OCI-LY1 (cell line): ENCODE data around the gene LONP1.

ENCODE experiments used
- H2AFZ ChIP-seq: fragments of 200-600 bp; sonication (generic), shearing (Covaris generic); 2 replicates; pipeline ENCODE4 v1.6.0; 2014; ENCODE audit warnings: antibody characterized with exemption, mild to moderate bottlenecking, low read length
- H3F3A ChIP-seq: fragments of 200-600 bp; sonication (generic), shearing (Covaris generic); 2 replicates; pipeline ENCODE4 v1.6.0; 2014; ENCODE audit warnings: mild to moderate bottlenecking, antibody characterized with exemption, low read length, moderate library complexity; ENCODE audit not compliant: insufficient read depth
- H3K27ac ChIP-seq: fragments of 200-600 bp; sonication (generic); 2 replicates; pipeline ENCODE4 v1.5.1; 2014; ENCODE audit warnings: low read length, mixed run types, mild to moderate bottlenecking, low read depth; ENCODE audit not compliant: poor library complexity, severe bottlenecking
- H3K27me3 ChIP-seq: fragments of 200-600 bp; sonication (generic); 2 replicates; pipeline ENCODE4 v1.6.0; 2014; ENCODE audit warnings: antibody characterized with exemption, mild to moderate bottlenecking, low read length, moderate library complexity; ENCODE audit not compliant: insufficient read depth
- H3K36me3 ChIP-seq: fragments of 200-600 bp; sonication (generic); 2 replicates; pipeline ENCODE4 v1.6.1; 2014; ENCODE audit warnings: mild to moderate bottlenecking, antibody characterized with exemption, low read length, moderate library complexity, mixed read lengths; ENCODE audit not compliant: insufficient read depth
- H3K4me1 ChIP-seq: fragments of 200-600 bp; sonication (generic); 2 replicates; pipeline ENCODE4 v1.5.1; 2014; ENCODE audit warnings: mild to moderate bottlenecking, low read length, moderate library complexity; ENCODE audit not compliant: insufficient read depth, severe bottlenecking
- H3K4me2 ChIP-seq: fragments of 200-600 bp; sonication (generic), shearing (Covaris generic); 2 replicates; pipeline ENCODE4 v1.6.1; 2014; ENCODE audit warnings: low read length
- H3K4me3 ChIP-seq: fragments of 200-600 bp; sonication (generic); 2 replicates; pipeline ENCODE4 v1.5.1; 2014; ENCODE audit warnings: low read length, low read depth, mild to moderate bottlenecking, mixed read lengths; ENCODE audit not compliant: poor library complexity, severe bottlenecking
- H3K79me2 ChIP-seq: fragments of 200-600 bp; shearing (Covaris generic); 2 replicates; pipeline ENCODE4 v1.6.1; 2016; ENCODE audit warnings: mixed run types, low read length, mixed read lengths; ENCODE audit not compliant: insufficient read depth
- H3K9ac ChIP-seq: fragments of 200-600 bp; sonication (generic), shearing (Covaris generic); 2 replicates; pipeline ENCODE4 v1.6.1; 2014; ENCODE audit warnings: mild to moderate bottlenecking, low read length, mixed read lengths
- H3K9me2 ChIP-seq: fragments of 200-600 bp; sonication (generic), shearing (Covaris generic); 2 replicates; pipeline ENCODE4 v1.6.1; 2014; ENCODE audit warnings: low read depth, mild to moderate bottlenecking, low read length, mixed read lengths
- H3K9me3 ChIP-seq: fragments of 200-600 bp; shearing (Covaris generic); 2 replicates; pipeline ENCODE4 v1.6.1; 2014; ENCODE audit warnings: low read length, mixed read lengths
- H4K20me1 ChIP-seq: fragments of 200-600 bp; sonication (generic), shearing (Covaris generic); 2 replicates; pipeline ENCODE4 v1.6.0; 2016; ENCODE audit warnings: mild to moderate bottlenecking, low read length; ENCODE audit not compliant: insufficient read depth
- EZH2 ChIP-seq: fragments of 200-600 bp; sonication (generic), shearing (Covaris generic); IDR thresholded peaks from 2 replicates; pipeline ENCODE4 v1.8.0; 2017; ENCODE audit warnings: borderline replicate concordance, mixed run types, mild to moderate bottlenecking, antibody characterized with exemption, low read length, moderate library complexity, mixed read lengths
- TF ChIP-seq, protein P1 (sequence below): fragments of 200-600 bp; sonication (generic), shearing (Covaris generic); IDR thresholded peaks from 2 replicates; pipeline ENCODE4 v1.5.1; 2017; ENCODE audit warnings: mild to moderate bottlenecking, antibody characterized with exemption, low read length, moderate library complexity, mixed read lengths

Gene LONP1

DNA sequence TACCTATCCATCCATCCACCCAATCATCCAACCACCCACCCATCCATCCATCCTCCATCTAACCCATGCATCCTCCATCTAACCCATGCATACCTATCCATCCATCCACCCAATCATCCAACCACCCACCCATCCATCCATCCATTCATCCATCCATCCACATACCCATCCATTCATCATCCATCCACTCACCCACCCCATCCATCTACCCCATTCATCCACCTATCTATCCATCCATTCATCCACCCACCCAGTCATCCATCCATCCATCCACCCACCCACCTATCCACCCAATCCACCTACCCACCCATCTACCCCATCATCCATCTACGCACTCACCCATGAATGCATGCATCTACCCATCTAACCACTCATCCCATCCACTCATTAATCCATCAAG is 46.2 kb downstream of the LONP1 start:
- Histone ChIP-seq H3K9me3 (no peaks in the 10 kb centered on the region), H3K36me3 (peaks cover 45% of the 10 kb centered on the region), H3K4me2 (no peak overlapping the region), H4K20me1 (no peaks in the 10 kb centered on the region), H3K27me3 (no peaks in the 10 kb centered on the region), H3K9me2 (no peaks in the 10 kb centered on the region), H3K4me3 (no peak overlapping the region), H3K79me2 (no peaks in the 10 kb centered on the region), H3F3A (no peaks in the 10 kb centered on the region), H3K27ac (no peak overlapping the region), H2AFZ (no peak overlapping the region), H3K9ac (no peak overlapping the region), H3K4me1 (peaks cover 4% of the 10 kb centered on the region)
- TF ChIP-seq, protein P1, sequence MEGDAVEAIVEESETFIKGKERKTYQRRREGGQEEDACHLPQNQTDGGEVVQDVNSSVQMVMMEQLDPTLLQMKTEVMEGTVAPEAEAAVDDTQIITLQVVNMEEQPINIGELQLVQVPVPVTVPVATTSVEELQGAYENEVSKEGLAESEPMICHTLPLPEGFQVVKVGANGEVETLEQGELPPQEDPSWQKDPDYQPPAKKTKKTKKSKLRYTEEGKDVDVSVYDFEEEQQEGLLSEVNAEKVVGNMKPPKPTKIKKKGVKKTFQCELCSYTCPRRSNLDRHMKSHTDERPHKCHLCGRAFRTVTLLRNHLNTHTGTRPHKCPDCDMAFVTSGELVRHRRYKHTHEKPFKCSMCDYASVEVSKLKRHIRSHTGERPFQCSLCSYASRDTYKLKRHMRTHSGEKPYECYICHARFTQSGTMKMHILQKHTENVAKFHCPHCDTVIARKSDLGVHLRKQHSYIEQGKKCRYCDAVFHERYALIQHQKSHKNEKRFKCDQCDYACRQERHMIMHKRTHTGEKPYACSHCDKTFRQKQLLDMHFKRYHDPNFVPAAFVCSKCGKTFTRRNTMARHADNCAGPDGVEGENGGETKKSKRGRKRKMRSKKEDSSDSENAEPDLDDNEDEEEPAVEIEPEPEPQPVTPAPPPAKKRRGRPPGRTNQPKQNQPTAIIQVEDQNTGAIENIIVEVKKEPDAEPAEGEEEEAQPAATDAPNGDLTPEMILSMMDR: no peak
- no peak for TF ChIP-seq EZH2

DNA sequence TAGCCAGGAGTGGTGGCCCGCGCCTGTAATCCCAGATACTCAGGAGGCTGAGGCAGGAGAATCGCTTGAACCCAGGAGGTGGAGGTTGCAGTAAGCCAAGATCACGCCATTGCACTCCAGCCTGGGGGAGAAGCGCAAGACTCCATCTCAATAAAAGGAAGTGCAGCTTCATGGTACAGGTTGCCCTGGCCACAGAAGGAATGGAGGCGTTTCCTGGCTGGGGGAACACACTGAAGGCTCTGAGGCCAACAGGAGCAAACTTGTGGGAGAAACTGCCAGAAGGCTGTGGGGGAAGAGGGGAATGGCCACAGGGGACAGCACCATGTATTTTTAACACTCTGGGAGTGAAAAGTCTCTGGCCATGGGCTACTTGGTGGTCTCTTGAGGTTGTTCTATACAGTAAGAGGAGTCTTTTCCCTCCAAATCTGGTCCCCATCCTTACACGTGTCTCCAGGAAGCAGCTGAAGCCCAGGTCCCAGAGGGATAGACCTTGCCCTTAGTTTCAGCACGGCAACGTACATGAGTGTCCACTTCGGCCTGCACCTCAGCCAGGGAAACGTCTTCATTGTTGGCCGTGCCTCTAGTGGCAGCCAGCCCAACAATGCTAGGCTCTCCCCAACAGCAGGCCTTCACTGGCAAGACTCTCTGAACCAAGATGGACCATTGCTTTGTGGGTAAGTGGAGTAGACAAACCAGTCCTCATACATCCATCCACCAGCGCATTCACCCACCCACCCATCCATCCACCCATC is 47.1 kb downstream of the LONP1 start:
- Histone ChIP-seq H3K9ac (no peak overlapping the region), H3K9me2 (no peaks in the 10 kb centered on the region), H3K27ac (no peak overlapping the region), H3K4me3 (no peak overlapping the region), H2AFZ (no peak overlapping the region), H3K79me2 (no peaks in the 10 kb centered on the region), H3F3A (no peaks in the 10 kb centered on the region), H3K36me3 (peaks cover 51% of the 10 kb centered on the region), H3K4me1 (peaks cover 4% of the 10 kb centered on the region), H3K27me3 (no peaks in the 10 kb centered on the region), H4K20me1 (no peaks in the 10 kb centered on the region), H3K9me3 (no peaks in the 10 kb centered on the region), H3K4me2 (no peak overlapping the region)
- TF ChIP-seq EZH2: no peak
- TF ChIP-seq, protein P1: no peak

DNA sequence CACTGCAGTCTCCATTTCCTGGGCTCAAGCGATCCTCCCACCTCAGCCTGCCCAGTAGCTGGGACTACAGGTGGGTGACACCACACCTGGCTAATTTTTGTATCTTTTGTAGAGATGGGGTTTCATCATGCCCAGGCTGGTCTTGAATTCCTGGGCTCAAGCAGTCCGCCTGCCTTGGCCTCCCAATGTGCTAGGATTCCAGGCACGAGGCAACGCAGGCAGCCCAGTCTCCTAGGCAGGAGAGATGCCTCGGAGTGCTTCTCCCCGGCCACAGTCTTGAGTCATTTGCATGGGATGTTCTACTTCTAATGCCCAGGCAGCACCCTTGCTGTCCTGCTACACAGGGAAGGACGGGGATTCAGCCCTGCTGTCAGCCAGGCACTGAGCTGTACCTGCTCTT is 48.3 kb downstream of the LONP1 start:
- H3K4me2 ChIP-seq: no peak overlapping the region
- H3K4me1 ChIP-seq: peaks cover 4% of the 10 kb centered on the region
- TF ChIP-seq EZH2: no peak
- TF ChIP-seq, protein P1: no peak
- no peaks in the 10 kb centered on the region for H3K79me2 ChIP-seq
- peaks cover 64% of the 10 kb centered on the region for H3K36me3 ChIP-seq
- no peak overlapping the region for H2AFZ ChIP-seq
- H3K4me3 ChIP-seq: no peak overlapping the region
- H4K20me1 ChIP-seq: no peaks in the 10 kb centered on the region
- H3F3A ChIP-seq: no peaks in the 10 kb centered on the region
- H3K27me3 ChIP-seq: no peaks in the 10 kb centered on the region
- no peak overlapping the region for H3K27ac ChIP-seq
- no peak overlapping the region for H3K9ac ChIP-seq
- H3K9me3 ChIP-seq: no peaks in the 10 kb centered on the region
- no peaks in the 10 kb centered on the region for H3K9me2 ChIP-seq
